Tibial nerve (tissue), 3 donors: Measurements from ENCODE around the gene DHRS1.

ENCODE experiments used
- EP300 ChIP-seq, 2 donors: sonication (generic); formaldehyde crosslinking; IDR thresholded peaks; one replicate each; pipeline ENCODE4 v1.6.1; 2017; ENCODE audit warnings: antibody characterized with exemption in 2 of 2, mild to moderate bottlenecking in 1 of 2
- POLR2A ChIP-seq, 2 donors: fragments of 450-650 bp; IDR thresholded peaks; one replicate each; pipeline ENCODE4 v1.6.1; 2017; ENCODE audit warnings: antibody characterized with exemption in 2 of 2, mild to moderate bottlenecking in 2 of 2, moderate library complexity in 2 of 2

- TF ChIP-seq POLR2A (IDR thresholded peaks at IDR 0.05) (no peak), EP300 (IDR thresholded peaks at IDR 0.05) (no peak)
Measured at GRCh38 chr14:24260026-24260779, 39.4 kb downstream of the DHRS1 start.
